ENCODE results near the gene KCNN1.

KCNN1 gene

DNA sequence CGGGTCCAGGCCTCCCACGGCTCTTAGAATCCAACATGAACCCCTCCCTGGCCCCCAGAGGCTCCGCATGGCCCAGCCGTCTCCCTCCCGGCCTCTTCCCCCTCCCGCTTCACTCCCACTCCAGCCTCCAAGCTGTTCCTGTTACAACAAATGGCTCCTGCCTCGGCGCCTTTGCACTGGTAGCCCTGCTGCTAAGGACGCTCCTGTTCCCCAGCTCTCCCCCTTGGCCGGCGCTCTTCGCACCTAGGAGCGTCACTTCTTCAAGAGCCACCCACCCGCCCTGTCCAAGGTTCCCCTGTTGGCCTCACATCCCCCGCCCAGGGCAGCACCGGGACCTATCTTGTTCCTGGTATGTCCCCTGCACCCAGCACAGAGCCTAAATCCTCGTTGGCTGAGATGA is 24.7 kb upstream of the KCNN1 start (continued):
- TF ChIP-seq, protein P1, sequence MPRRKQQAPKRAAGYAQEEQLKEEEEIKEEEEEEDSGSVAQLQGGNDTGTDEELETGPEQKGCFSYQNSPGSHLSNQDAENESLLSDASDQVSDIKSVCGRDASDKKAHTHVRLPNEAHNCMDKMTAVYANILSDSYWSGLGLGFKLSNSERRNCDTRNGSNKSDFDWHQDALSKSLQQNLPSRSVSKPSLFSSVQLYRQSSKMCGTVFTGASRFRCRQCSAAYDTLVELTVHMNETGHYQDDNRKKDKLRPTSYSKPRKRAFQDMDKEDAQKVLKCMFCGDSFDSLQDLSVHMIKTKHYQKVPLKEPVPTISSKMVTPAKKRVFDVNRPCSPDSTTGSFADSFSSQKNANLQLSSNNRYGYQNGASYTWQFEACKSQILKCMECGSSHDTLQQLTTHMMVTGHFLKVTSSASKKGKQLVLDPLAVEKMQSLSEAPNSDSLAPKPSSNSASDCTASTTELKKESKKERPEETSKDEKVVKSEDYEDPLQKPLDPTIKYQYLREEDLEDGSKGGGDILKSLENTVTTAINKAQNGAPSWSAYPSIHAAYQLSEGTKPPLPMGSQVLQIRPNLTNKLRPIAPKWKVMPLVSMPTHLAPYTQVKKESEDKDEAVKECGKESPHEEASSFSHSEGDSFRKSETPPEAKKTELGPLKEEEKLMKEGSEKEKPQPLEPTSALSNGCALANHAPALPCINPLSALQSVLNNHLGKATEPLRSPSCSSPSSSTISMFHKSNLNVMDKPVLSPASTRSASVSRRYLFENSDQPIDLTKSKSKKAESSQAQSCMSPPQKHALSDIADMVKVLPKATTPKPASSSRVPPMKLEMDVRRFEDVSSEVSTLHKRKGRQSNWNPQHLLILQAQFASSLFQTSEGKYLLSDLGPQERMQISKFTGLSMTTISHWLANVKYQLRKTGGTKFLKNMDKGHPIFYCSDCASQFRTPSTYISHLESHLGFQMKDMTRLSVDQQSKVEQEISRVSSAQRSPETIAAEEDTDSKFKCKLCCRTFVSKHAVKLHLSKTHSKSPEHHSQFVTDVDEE (CRISPR knock-in tag; IDR thresholded peaks at IDR 0.05): no peak
- TF ChIP-seq ARNTL (CRISPR knock-in tag; IDR thresholded peaks at IDR 0.05; ENCODE audit: borderline replicate concordance, low read depth) (no peak), ZNF565 (CRISPR knock-in tag; conservative IDR thresholded peaks at IDR 0.05; ENCODE audit: low read depth) (no peak), GLIS3 (CRISPR knock-in tag; IDR thresholded peaks at IDR 0.05) (no peak), ZFP3 (CRISPR knock-in tag; IDR thresholded peaks at IDR 0.05) (no peak)
- TF ChIP-seq, protein P2, sequence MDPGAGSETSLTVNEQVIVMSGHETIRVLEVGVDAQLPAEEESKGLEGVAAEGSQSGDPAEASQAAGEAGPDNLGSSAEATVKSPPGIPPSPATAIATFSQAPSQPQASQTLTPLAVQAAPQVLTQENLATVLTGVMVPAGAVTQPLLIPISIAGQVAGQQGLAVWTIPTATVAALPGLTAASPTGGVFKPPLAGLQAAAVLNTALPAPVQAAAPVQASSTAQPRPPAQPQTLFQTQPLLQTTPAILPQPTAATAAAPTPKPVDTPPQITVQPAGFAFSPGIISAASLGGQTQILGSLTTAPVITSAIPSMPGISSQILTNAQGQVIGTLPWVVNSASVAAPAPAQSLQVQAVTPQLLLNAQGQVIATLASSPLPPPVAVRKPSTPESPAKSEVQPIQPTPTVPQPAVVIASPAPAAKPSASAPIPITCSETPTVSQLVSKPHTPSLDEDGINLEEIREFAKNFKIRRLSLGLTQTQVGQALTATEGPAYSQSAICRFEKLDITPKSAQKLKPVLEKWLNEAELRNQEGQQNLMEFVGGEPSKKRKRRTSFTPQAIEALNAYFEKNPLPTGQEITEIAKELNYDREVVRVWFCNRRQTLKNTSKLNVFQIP (CRISPR knock-in tag; IDR thresholded peaks at IDR 0.05; ENCODE audit: borderline replicate concordance, low read depth): no peak

DNA sequence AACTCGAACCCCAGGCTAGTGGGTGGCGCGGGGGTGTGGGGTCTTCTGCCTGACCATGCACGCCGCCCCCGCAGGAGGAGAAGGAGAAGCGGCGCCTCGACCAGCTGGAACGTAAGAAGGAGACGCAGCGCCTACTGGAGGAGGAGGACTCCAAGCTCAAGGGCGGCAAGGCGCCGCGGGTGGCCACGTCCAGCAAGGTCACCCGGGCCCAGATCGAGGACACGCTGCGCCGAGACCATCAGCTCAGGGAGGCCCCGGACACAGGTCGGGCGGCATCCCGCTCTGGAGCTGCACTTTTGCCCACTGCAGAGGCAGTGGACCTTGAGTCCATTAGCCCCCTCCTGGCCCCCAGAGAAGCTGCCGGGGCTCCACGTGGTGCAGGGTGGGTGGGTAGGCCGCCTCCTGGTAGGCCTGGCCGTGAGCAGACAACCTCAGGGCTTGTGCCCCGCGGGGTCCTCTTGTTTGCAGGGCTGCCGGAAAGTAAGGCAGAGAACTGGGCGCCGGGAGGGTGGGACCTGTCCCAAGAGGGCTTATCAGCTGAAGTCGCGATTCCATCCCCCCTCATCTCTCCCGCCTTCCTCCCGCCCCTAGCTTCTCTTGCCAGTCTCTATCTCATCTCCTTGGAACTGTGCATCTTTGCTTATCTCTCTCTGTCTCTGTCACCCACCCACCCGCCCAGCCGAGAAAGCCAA is 24.2 kb upstream of the KCNN1 start:
- no peak for ATAC-seq

DNA sequence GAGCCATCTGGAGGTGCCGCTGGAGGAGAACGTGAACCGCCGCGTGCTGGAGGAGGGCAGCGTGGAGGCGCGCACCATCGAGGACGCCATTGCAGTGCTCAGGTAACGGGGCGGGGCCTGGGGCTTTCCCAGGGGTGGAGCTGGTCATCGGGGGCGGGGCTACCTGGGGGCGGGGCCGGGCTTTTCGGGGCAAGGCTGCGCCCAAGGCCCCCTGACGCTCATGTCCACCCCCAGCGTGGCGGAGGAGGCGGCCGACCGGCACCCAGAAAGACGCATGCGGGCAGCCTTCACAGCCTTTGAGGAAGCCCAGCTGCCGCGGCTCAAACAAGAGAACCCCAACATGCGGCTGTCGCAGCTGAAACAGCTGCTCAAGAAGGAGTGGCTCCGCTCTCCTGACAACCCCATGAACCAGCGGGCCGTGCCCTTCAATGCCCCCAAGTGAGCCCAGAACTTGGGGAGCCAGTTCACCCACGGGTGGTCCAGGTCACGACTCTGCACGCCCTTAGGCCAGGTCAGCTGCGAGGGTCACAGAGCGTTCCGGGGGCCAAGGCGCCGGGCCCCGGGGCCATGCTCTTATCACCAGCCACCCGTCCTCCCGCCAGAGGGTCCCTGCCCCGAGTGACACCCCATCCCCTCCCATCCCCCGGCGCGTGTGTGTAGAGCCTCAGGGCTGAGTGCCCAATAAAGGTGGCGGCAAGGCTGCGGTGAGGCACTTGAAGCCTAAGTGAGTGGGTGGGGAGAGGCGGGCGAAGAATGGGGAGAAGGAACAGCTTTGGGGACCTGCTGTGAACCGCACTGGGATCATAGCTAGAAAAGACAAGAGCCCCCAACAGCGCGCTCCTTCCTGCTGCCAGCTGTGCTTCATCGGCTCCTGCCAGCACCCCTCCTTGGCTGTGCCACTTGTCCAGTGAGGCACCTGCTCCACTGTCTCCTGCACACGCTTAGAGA is 23.4 kb upstream of the KCNN1 start:
- no peak for TF ChIP-seq ZC3H10 (CRISPR knock-in tag; IDR thresholded peaks at IDR 0.05)
- TF ChIP-seq, protein P3, sequence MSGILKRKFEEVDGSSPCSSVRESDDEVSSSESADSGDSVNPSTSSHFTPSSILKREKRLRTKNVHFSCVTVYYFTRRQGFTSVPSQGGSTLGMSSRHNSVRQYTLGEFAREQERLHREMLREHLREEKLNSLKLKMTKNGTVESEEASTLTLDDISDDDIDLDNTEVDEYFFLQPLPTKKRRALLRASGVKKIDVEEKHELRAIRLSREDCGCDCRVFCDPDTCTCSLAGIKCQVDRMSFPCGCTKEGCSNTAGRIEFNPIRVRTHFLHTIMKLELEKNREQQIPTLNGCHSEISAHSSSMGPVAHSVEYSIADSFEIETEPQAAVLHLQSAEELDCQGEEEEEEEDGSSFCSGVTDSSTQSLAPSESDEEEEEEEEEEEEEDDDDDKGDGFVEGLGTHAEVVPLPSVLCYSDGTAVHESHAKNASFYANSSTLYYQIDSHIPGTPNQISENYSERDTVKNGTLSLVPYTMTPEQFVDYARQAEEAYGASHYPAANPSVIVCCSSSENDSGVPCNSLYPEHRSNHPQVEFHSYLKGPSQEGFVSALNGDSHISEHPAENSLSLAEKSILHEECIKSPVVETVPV (CRISPR knock-in tag; IDR thresholded peaks at IDR 0.05): no peak
- TF ChIP-seq ISL1 (CRISPR knock-in tag; IDR thresholded peaks at IDR 0.05): no peak
- TF ChIP-seq ZNF70 (CRISPR knock-in tag; IDR thresholded peaks at IDR 0.05): no peak
- no peak for TF ChIP-seq ZNF8 (CRISPR knock-in tag; IDR thresholded peaks at IDR 0.05)
- no peak for TF ChIP-seq ZNF565 (CRISPR knock-in tag; conservative IDR thresholded peaks at IDR 0.05; ENCODE audit: low read depth)
- TF ChIP-seq CSDC2 (CRISPR knock-in tag; IDR thresholded peaks at IDR 0.05): no peak
- TF ChIP-seq, protein P1 (CRISPR knock-in tag; IDR thresholded peaks at IDR 0.05): no peak
- TF ChIP-seq ARNTL (CRISPR knock-in tag; IDR thresholded peaks at IDR 0.05; ENCODE audit: borderline replicate concordance, low read depth): no peak
- no peak for ATAC-seq

More for the DNA sequence above, 24.2 kb upstream of the KCNN1 start:
- TF ChIP-seq, protein P3 (CRISPR knock-in tag; IDR thresholded peaks at IDR 0.05): no peak
- TF ChIP-seq ISL1 (CRISPR knock-in tag; IDR thresholded peaks at IDR 0.05) (no peak), TCF4 (CRISPR knock-in tag; IDR thresholded peaks at IDR 0.05; ENCODE audit: borderline replicate concordance) (no peak), ESRRG (CRISPR knock-in tag; IDR thresholded peaks at IDR 0.05) (no peak)
- TF ChIP-seq, protein P4, sequence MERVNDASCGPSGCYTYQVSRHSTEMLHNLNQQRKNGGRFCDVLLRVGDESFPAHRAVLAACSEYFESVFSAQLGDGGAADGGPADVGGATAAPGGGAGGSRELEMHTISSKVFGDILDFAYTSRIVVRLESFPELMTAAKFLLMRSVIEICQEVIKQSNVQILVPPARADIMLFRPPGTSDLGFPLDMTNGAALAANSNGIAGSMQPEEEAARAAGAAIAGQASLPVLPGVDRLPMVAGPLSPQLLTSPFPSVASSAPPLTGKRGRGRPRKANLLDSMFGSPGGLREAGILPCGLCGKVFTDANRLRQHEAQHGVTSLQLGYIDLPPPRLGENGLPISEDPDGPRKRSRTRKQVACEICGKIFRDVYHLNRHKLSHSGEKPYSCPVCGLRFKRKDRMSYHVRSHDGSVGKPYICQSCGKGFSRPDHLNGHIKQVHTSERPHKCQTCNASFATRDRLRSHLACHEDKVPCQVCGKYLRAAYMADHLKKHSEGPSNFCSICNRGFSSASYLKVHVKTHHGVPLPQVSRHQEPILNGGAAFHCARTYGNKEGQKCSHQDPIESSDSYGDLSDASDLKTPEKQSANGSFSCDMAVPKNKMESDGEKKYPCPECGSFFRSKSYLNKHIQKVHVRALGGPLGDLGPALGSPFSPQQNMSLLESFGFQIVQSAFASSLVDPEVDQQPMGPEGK (CRISPR knock-in tag; IDR thresholded peaks at IDR 0.05; ENCODE audit: borderline replicate concordance): no peak
- TF ChIP-seq, protein P5, sequence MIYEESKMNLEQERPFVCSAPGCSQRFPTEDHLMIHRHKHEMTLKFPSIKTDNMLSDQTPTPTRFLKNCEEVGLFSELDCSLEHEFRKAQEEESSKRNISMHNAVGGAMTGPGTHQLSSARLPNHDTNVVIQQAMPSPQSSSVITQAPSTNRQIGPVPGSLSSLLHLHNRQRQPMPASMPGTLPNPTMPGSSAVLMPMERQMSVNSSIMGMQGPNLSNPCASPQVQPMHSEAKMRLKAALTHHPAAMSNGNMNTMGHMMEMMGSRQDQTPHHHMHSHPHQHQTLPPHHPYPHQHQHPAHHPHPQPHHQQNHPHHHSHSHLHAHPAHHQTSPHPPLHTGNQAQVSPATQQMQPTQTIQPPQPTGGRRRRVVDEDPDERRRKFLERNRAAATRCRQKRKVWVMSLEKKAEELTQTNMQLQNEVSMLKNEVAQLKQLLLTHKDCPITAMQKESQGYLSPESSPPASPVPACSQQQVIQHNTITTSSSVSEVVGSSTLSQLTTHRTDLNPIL (CRISPR knock-in tag; IDR thresholded peaks at IDR 0.05; ENCODE audit: low read depth): no peak

Measured in SK-N-SH treated with all-trans-retinoic acid at 6 μM for 48 hours (cell line).